Neural cell (in vitro differentiated cells): ENCODE data around the gene MAML3. TPM values are rescaled to one million over a fixed set of nuclear protein-coding genes. Genes with fewer than 3 reads are reported as not detected.

Source experiments
- H2AFZ ChIP-seq: fragments of 200-600, 300-800 bp; sonication (generic), shearing (Covaris generic); 2 replicates; pipeline ENCODE4 v1.6.0; 2014; ENCODE audit warnings: low read depth, mild to moderate bottlenecking, antibody characterized with exemption, low read length, moderate library complexity
- H3F3A ChIP-seq: fragments of 200-600 bp; shearing (Covaris generic); 2 replicates; pipeline ENCODE4 v1.6.1; 2016; ENCODE audit warnings: mild to moderate bottlenecking, moderate library complexity, mixed read lengths, antibody characterized with exemption, low read length; ENCODE audit not compliant: insufficient read depth, poor library complexity, severe bottlenecking
- H3K27ac ChIP-seq: fragments of 200-600, 300-800 bp; sonication (generic), shearing (Covaris generic); 2 replicates; pipeline ENCODE4 v1.5.1; 2014; ENCODE audit warnings: mild to moderate bottlenecking, low read length, moderate library complexity
- H3K27me3 ChIP-seq: fragments of 300-800, 200-600 bp; sonication (generic), shearing (Covaris generic); 2 replicates; pipeline ENCODE4 v1.6.0; 2014; ENCODE audit warnings: mild to moderate bottlenecking, low read depth, low read length, moderate library complexity; ENCODE audit not compliant: insufficient read depth
- H3K36me3 ChIP-seq: fragments of 300-800, 200-600 bp; sonication (generic), shearing (Covaris generic); 2 replicates; pipeline ENCODE4 v1.5.1; 2014; ENCODE audit warnings: mild to moderate bottlenecking, antibody characterized with exemption, low read length, moderate library complexity; ENCODE audit not compliant: insufficient read depth
- H3K4me2 ChIP-seq: fragments of 300-800, 200-600 bp; sonication (generic), shearing (Covaris generic); 2 replicates; pipeline ENCODE4 v1.6.0; 2014; ENCODE audit warnings: mild to moderate bottlenecking, low read length
- H3K4me3 ChIP-seq: fragments of 300-800, 200-600 bp; sonication (generic), shearing (Covaris generic); 2 replicates; pipeline ENCODE4 v1.5.1; 2014; ENCODE audit warnings: mild to moderate bottlenecking, low read length, moderate library complexity
- H3K79me2 ChIP-seq: fragments of 200-600 bp; shearing (Covaris generic); replicated peaks from 2 replicates; pipeline ENCODE4 v1.6.0; 2014; ENCODE audit warnings: mild to moderate bottlenecking, low read length, moderate library complexity; ENCODE audit not compliant: insufficient read depth
- H3K9ac ChIP-seq: fragments of 300-800, 200-600 bp; sonication (generic), shearing (Covaris generic); 2 replicates; pipeline ENCODE4 v1.6.1; 2016; ENCODE audit warnings: mild to moderate bottlenecking, low read length, mixed read lengths
- H3K9me2 ChIP-seq: fragments of 200-600 bp; shearing (Covaris generic); 2 replicates; pipeline ENCODE4 v1.6.1; 2016; ENCODE audit warnings: mild to moderate bottlenecking, low read length, mixed read lengths; ENCODE audit not compliant: insufficient read depth
- H3K9me3 ChIP-seq: fragments of 200-600, 300-800 bp; sonication (generic), shearing (Covaris generic); 2 replicates; pipeline ENCODE4 v1.6.1; 2016; ENCODE audit warnings: mild to moderate bottlenecking, mixed run types, low read length, moderate library complexity, mixed read lengths
- H4K20me1 ChIP-seq: fragments of 200-600 bp; shearing (Covaris generic); 2 replicates; pipeline ENCODE4 v1.6.1; 2016; ENCODE audit warnings: mild to moderate bottlenecking, mixed run types; ENCODE audit not compliant: insufficient read depth
- EP300 ChIP-seq: fragments of 450-650 bp; conservative IDR thresholded peaks from 2 replicates; pipeline ENCODE4 v1.6.1; 2014; ENCODE audit warnings: antibody characterized with exemption, mild to moderate bottlenecking, moderate library complexity; ENCODE audit not compliant: poor library complexity, severe bottlenecking
- EZH2 ChIP-seq: fragments of 200-600, 300-800 bp; shearing (Covaris generic), sonication (generic); IDR thresholded peaks from 2 replicates; pipeline ENCODE4 v1.6.1; 2014; ENCODE audit warnings: antibody characterized with exemption, low read length, borderline replicate concordance, mild to moderate bottlenecking; ENCODE audit not compliant: insufficient read depth, poor library complexity, severe bottlenecking
- MXI1 ChIP-seq: fragments of 450-650 bp; conservative IDR thresholded peaks from 2 replicates; pipeline ENCODE4 v1.6.1; 2014; ENCODE audit warnings: antibody characterized with exemption, mild to moderate bottlenecking; ENCODE audit not compliant: poor library complexity, severe bottlenecking
- POLR2AphosphoS5 ChIP-seq: IDR thresholded peaks from 2 replicates; pipeline ENCODE4 v1.6.1; 2012
- RAD21 ChIP-seq: fragments of 450-650 bp; conservative IDR thresholded peaks from 2 replicates; pipeline ENCODE4 v1.6.1; 2014; ENCODE audit warnings: antibody characterized with exemption, mild to moderate bottlenecking, moderate library complexity
- REST ChIP-seq: IDR thresholded peaks from 2 replicates; pipeline ENCODE4 v1.6.1; 2012; ENCODE audit warnings: borderline replicate concordance
- SMC3 ChIP-seq: fragments of 450-650 bp; conservative IDR thresholded peaks from 2 replicates; pipeline ENCODE4 v1.6.1; 2014; ENCODE audit warnings: antibody characterized with exemption, mild to moderate bottlenecking, moderate library complexity; ENCODE audit not compliant: poor library complexity
- TAF1 ChIP-seq: IDR thresholded peaks from 2 replicates; pipeline ENCODE4 v1.6.1; 2012; ENCODE audit warnings: low read depth
- polyA plus RNA-seq: library from polyadenylated mRNA; depleted of rRNA; stranded (reverse); fragments of >200 nt; gene quantifications from 2 replicates; pipeline ENCODE4 v1.2.3, GENCODE V29; 2014
- TF ChIP-seq, protein P1 (sequence below): fragments of 450-650 bp; IDR thresholded peaks from 2 replicates; pipeline ENCODE4 v1.5.1; 2014; ENCODE audit warnings: antibody characterized with exemption, mild to moderate bottlenecking, moderate library complexity; ENCODE audit not compliant: poor library complexity, severe bottlenecking

The MAML3 gene
- polyA plus RNA-seq, 1 donor from 2014 or later, result 10.2 TPM

GRCh38 chr4:139849219-139849618 lies 304.8 kb downstream of the MAML3 start:
- H3K9me3 ChIP-seq, result no peaks in the 10 kb centered on the region
- peak overlapping the region; percentile 64 for H3K4me2 ChIP-seq
- H3F3A ChIP-seq, result peaks cover 12% of the 10 kb centered on the region
- H2AFZ ChIP-seq, result no peak overlapping the region
- H3K27ac ChIP-seq, result peak overlapping the region; percentile 90
- no peaks in the 10 kb centered on the region for H3K9me2 ChIP-seq
- H3K9ac ChIP-seq, result peak overlapping the region; percentile 54
- H3K36me3 ChIP-seq, result no peaks in the 10 kb centered on the region
- peak overlapping the region; percentile 55 for H3K4me3 ChIP-seq
- no peaks in the 10 kb centered on the region for H3K27me3 ChIP-seq
- no peaks in the 10 kb centered on the region for H4K20me1 ChIP-seq
- no peaks in the 10 kb centered on the region for H3K79me2 ChIP-seq
- TF ChIP-seq POLR2AphosphoS5 (peak; percentile 47), EP300 (no peak), RAD21 (peak; percentile 37)

DNA sequence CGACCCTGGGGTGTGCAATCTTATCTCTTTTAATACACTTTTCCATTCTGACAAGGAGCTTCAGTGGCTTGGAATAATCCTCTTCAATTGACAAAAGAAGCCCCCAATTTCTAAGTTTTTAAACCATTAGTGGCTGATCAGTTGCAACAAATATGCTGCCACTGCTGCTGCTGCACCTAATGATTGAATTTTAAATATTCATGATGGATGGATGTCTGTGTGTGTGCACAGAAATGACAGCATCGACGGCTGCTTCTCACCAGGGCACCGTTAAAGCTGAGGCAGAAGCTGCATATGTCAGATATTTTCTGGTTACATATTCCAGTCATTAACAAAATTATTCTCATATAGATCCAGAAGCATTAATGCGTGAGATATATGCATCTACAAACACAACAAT lies 306.0 kb downstream of the MAML3 start:
- no peaks in the 10 kb centered on the region for H3K27me3 ChIP-seq
- H3K4me3 ChIP-seq, result peak overlapping the region; percentile 55
- H3K79me2 ChIP-seq, result no peaks in the 10 kb centered on the region
- TF ChIP-seq POLR2AphosphoS5 (peak; percentile 84), RAD21 (no peak), TAF1 (no peak), EP300 (peak; percentile 90), SMC3 (no peak), REST (peak; percentile 76), EZH2 (no peak), MXI1 (peak; percentile 1)
- TF ChIP-seq, protein P1, sequence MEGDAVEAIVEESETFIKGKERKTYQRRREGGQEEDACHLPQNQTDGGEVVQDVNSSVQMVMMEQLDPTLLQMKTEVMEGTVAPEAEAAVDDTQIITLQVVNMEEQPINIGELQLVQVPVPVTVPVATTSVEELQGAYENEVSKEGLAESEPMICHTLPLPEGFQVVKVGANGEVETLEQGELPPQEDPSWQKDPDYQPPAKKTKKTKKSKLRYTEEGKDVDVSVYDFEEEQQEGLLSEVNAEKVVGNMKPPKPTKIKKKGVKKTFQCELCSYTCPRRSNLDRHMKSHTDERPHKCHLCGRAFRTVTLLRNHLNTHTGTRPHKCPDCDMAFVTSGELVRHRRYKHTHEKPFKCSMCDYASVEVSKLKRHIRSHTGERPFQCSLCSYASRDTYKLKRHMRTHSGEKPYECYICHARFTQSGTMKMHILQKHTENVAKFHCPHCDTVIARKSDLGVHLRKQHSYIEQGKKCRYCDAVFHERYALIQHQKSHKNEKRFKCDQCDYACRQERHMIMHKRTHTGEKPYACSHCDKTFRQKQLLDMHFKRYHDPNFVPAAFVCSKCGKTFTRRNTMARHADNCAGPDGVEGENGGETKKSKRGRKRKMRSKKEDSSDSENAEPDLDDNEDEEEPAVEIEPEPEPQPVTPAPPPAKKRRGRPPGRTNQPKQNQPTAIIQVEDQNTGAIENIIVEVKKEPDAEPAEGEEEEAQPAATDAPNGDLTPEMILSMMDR, result no peak
- peak overlapping the region; percentile 54 for H3K9ac ChIP-seq
- H3F3A ChIP-seq, result peaks cover 12% of the 10 kb centered on the region
- H3K9me2 ChIP-seq, result no peaks in the 10 kb centered on the region
- no peaks in the 10 kb centered on the region for H3K36me3 ChIP-seq
- H2AFZ ChIP-seq, result no peak overlapping the region
- no peaks in the 10 kb centered on the region for H4K20me1 ChIP-seq
- H3K27ac ChIP-seq, result peak overlapping the region; percentile 90
- H3K9me3 ChIP-seq, result no peaks in the 10 kb centered on the region
- H3K4me2 ChIP-seq, result peak overlapping the region; percentile 64

GRCh38 chr4:139847602-139848001 lies 306.4 kb downstream of the MAML3 start:
- Histone ChIP-seq H3K79me2 (no peaks in the 10 kb centered on the region), H3K4me2 (peak overlapping the region; percentile 64), H3K36me3 (no peaks in the 10 kb centered on the region), H4K20me1 (no peaks in the 10 kb centered on the region), H3K4me3 (peak overlapping the region; percentile 55), H3F3A (peaks cover 12% of the 10 kb centered on the region), H3K27ac (peak overlapping the region; percentile 90), H3K9me3 (no peaks in the 10 kb centered on the region), H3K9ac (peak overlapping the region; percentile 54), H3K27me3 (no peaks in the 10 kb centered on the region), H3K9me2 (no peaks in the 10 kb centered on the region), H2AFZ (no peak overlapping the region)
- TF ChIP-seq TAF1, result no peak
- TF ChIP-seq, protein P1, result no peak
- TF ChIP-seq EP300, result no peak
- TF ChIP-seq POLR2AphosphoS5, result peak; percentile 11
- TF ChIP-seq SMC3, result no peak
- TF ChIP-seq MXI1, result no peak
